HG03064 (cell line): ENCODE data around the gene KANSL1.
"Not testable (repeated sequence)": the region's sequence is repeated elsewhere in the genome, so short reads cannot be mapped to it uniquely, and the experiment has no call there.

Source experiments
- ATAC-seq: cut with Tn5 transposase; IDR thresholded peaks from one replicate; pipeline ENCODE4 v1.9.1; 2021; ENCODE audit warnings: low read depth; ENCODE audit not compliant: unreplicated experiment

The KANSL1 gene

DNA sequence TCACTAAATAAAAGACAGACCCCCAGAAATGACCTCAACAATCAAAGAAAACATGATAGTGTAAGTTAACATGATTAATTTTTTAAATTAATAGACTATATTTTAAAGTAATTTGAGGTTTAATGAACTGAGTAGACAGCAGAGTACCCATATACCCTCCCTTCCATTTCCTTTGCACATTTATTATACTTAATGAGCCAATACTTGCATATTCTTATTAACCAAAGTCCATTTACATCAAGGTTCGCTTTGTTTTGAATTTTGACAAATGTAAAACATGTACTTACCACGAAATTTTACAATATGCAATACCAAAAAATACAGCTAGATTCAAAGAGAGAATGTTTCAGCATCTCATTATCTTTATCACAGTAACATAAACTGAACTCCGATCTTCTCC lies 72.7 kb downstream of the KANSL1 start:
- no peak for ATAC-seq

DNA sequence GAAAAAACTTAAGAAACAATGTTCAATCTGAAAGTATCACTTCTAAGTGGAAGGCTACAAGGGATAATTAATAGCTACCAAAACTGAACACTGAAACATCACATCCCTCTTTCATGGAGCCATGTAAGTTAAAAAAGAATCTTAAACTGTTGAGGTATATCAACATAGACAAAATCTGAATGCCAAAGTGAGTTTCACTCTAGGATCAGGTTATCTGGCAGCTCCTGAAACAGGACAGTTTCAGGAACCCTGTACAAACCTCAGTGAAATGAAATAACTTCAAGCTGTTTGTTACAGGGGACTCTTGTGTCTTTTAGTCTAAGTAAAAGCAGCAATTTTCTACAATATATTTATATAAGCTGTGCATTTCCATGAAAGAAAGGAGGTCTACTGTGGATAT lies 73.2 kb downstream of the KANSL1 start:
- no peak for ATAC-seq

DNA sequence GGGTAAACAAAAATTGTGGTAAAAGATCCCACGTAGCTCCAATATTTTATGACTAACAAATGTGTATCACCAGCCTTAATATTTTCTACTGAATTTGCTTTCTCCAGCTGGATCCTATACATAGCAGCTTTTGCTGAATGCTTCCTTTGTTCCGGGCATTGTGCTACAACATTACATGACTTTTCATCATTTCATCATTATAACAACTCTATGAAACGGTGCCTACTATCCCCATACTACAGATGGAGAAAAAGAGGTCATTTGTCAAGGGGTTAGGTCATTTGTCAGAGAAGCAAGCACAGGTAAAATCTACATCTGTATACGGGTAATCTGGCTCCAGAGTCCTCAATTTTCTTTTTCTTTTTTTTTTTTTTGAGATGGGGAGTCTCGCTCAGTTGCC lies 74.3 kb downstream of the KANSL1 start:
- ATAC-seq, result no peak

DNA sequence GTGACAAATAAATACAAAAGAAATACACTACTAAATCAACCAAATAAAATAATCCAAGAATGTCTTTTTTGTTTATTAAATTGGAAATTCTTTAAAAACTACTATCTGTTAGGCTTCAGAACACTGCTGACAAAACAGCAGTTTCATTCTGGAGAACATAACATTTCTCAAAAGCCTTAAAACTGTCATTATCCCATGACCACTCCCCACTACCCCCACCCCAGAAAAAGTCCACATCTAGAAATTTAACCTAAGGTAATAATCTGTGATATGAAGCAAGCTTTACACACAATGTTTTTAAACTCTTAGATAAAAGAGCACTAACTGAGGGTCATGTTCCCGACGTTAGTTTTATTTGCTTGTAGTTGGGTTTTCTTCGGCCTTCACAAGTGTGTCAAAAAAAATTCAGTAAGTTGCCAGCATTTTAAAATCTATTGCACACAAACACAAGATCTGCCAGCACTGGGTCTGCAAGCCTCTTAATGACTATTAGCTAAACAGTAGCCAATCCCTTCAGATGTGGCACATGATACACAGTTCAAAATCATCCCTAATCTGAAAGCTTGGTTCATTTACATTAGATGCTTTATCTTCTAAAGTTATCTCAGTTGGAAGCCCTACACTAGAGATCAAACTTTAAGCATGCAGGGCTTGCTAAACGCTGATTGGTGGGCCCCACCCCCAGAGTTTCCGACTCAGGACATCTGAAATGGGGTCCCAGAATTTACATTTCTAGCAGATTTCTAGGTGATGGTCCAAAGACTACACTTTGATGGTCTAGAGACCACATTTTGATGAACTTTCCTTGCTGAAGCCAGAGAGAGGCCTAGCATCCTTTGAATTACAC lies 75.2 kb downstream of the KANSL1 start:
- ATAC-seq, result no peak

DNA sequence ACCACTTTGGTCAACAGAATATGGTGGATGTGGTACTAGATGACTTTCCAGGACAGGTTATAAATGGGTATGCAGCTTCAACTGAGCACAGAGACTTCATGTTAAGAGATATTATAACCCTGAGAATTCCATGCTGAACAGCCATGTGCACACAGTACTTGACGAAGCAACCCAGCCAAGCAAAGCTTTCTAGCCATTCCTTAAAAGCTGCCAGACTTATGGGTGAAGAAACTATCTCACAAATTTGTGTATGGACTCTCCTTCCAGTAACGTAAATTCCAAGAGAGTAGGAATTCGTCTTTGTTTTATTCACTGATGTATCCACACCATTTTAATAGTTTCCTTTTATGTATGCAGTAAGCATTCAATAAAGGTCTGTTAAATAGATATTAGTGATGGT lies 76.1 kb downstream of the KANSL1 start:
- ATAC-seq, result no peak

DNA sequence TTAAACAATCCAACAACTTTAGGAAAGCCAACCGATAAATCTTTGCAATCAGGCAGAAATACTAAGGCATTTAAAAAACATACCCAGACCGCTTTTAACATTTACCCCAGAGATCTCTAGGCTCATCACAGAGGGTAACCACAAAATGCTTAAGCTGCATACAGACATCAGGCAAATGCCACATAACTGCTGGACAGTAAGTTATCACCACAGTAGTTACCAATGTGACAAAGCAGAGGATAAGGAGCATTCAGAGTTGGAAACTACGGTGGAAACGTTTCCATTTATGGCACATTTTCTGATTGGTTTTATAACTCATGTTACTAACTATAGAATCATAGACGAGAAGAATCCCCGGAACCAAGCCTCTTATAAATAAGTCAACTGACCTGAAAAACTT lies 77.5 kb downstream of the KANSL1 start:
- no peak for ATAC-seq

DNA sequence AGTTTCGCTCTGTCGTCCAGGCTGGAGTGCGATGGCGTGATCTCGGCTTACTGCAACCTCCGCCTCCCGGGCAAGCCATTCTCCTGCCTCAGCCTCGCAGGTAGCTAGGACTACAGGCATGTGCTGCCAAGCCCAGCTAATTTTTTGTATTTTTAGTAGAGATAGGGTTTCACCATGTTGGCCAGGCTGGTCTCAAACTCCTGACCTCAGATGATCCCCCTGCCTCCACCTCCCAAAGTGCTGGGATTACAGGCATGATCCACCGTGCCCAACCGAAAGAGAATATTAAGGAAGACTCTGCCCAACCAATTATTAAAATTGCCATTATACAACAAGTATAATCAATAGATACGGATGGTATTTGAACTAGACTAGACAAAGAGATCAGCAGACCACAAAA lies 82.0 kb downstream of the KANSL1 start:
- not testable (repeated sequence) for ATAC-seq

DNA sequence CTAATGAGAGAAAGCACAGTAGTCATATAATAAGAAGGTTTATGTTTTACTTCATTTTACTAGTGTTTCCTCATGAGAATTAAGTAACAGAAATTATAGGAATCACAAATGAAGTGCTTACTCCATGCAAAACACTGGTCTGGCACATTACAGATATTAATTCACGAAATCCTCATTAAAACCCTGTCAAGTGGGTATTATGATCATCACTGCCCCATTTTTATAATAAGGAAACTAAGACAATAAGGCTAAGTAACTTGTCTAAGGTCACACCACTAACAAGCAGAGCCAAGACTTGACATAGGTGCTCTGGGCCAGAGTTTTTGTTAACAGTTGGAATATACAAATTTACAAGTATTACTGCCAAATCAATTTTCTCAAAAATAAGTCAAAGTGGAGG lies 83.0 kb downstream of the KANSL1 start:
- ATAC-seq, result no peak

DNA sequence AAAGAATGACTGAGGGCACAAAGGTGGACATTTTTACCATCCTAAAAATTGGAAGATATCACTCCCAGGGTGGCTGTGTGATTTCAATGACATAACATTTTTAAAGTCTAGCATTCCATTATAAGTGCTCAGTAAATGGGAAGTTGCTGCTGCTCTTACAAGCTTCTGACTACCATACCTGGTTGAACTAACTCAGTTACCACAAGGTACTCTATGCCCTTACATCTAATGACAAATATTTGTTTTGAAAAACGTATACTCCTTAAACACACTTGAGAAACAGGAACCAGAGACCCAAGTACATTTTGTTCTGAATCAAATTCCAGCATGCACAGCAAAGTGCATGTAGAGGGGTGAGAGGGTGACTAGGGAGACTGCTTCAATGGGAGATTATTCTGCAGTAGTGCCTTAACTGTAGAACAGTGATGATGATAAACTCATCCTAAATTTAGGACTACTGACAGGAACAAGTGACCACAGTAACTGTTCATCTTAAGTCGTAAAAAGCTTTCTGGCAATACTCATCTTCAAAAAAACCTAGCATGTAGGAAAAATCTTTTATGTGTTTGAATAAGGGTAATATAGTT lies 83.5 kb downstream of the KANSL1 start:
- no peak for ATAC-seq

DNA sequence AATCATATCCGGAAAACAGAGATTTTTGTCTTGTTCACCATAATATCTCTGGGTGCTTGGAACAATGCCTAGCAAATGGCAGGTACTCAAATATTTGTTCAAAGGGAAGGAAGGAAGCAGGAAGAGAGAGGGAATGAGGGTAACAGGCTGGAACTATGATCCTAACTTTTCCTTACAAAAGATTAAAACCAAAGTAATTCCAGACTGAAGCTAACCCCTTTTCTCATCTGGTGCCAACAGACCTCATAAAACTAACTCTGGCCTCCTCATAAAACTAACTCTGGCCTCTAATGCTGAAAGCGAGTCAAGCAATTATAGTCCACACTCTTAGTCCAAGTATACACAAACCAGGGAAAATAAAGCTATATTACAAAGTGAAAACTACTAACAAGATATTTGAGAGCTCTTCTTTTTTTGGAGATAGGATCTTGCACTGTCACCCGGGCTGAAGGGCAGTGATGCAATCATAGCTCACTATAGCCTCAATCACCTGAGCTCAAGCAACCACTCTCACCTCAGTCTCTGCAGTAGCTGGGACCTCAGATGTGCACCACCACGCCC lies 84.6 kb downstream of the KANSL1 start:
- no peak for ATAC-seq

DNA sequence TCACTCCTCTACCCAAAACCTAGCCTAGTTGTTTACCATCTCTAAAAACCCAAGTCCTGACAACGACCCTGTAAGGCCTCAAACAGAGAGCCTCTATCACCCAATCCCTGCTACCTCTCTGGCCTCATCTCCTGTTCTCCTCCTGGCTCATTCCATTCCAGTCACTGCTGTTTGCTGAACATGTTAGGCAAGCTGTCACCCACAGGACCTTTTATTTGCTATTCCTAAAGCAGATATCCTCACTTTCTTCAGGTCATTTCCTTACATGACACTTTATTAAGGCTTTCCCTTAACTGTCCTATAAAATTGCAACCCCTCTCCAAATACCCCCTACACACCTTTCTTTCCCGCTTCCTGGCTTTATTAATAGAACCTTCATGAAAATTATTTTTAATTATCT lies 85.1 kb downstream of the KANSL1 start:
- no peak for ATAC-seq

DNA sequence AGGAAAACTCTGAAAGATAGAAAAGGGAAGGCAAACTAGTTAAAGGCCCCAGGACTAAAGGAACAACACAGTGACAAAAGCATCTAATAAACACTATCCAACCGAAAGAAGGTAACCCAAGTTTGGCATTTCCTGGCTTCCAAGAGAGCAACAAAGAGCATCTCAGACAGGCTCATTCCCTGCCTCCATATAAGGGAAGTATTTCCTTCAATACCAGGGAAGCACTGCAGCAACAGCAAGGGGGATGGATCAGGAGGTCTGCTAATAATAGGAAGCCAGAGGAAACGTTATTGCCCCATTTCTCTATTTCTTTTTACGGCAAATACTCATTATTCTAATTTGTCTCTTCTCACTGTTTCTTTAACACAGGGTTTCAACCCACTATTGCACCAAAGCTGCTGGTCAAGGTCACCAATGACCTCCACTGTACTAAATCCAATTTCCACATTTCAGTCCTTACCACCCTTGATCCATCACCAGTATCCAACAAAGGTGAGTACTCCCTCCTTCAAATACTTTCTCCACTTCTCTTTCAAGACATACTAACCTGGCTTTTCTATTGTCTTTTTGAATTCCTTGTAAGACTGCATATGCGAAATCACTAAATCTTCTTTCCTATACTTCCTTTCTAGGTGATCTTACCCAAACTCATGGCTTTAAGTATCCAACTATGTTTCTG lies 86.1 kb downstream of the KANSL1 start:
- no peak for ATAC-seq

DNA sequence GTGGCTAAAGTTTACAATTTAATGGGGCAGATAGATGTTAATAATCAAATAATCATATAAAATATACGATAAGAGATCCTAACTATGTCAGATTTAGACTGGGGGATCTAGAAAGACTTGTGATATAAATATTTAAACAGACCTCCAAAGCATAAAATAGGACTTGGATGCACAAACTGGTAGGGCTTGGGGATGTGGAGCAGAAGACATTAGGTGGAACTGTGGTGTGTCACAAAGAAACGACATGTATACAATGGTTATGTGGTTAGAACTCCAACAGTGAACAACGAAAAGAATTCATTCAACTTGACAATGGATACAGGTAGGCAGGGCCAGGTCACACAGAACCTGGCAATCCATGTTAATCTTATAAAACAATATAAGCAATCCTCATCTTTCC lies 90.4 kb downstream of the KANSL1 start:
- ATAC-seq, result not testable (repeated sequence)

DNA sequence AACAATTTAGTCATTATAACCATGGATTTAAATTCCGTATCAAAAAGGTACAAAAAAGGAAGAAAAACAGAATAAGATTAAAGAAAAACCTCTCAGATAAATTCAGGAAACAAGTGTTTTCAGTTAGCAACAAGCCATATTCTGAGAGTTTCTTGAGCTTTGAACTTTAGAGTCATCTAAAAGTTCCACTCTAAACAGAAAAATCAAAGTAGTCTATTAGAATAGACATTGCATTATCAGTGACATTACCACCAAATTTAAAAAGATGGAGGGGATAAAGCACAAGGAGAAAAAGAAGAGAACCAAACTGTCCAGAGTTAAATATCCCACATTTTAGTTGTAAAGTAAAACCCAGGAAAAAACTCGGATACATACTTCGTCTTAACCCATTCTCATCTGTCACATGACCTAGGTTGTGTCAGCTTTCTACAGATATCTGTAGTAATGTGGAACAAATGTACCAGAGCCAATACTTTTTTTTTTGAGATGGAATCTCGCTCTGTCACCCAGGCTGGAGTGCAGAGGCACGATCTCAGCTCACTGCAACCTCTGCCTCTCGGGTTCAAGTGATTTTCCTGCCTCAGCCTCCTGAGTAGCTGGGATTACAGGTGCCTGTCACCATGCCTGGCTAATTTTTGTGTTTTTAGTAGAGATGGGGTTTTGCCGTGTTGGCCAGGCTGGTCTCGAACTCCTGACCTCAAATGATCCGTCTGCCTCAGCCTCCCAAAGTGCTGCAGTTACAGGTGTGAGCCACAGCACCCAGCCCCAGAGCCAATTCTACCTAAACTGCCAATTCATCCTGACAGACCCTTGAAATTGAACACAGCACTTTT lies 91.2 kb downstream of the KANSL1 start:
- ATAC-seq, result not testable (repeated sequence)

DNA sequence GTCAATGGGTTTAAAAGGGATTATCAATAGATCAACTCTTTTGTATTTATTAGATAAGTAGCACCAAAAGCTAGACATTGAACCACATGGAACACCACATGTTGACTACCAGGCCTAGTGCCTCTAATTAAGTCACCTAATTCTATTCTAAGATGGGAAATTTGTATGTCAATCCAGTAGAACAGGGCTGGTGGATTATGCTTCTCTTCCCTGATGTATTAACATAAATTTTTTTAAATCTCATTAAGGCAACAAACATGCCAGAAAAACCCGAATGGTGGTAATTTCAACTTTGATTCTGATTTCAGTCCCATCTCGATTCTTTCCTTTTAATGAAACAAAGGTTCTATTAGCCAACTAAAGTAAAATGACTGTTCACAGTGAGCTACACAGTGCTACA lies 92.6 kb downstream of the KANSL1 start:
- no peak for ATAC-seq

DNA sequence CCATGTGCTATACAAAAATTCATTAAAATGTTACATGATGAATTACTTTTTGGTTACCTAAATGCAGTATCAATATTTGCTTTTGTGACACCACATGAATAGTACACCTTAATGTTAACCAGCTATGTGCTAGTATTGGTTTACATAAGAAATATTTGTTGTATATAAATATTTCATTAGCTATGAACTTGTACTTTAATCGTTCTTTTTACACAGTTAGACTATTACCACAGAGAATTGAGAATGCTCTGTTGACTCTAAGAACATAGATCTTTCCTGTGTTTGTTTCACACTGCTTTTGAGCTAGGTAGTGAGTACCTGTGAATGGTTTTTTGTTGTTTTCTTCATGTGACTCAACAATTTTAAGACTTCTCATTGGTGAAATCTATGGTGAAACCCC lies 93.4 kb downstream of the KANSL1 start:
- no peak for ATAC-seq

DNA sequence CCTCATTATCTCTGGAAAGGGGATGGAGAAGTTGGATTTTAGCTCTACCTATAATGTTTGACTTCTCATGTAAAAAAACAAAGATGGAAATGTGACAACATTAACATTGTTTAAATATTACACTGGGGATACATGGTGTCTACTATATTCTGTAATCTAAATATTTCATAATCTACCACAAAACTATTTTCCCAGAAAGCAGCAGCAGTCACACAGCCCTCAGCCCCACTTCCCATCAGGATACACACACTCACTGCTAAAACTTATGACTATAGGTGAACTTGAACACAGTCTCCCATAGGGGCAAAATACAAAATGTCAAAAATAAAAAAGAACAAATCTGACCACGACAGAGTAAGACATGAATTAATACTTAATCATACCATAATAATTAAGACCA lies 95.7 kb downstream of the KANSL1 start:
- ATAC-seq, result no peak

DNA sequence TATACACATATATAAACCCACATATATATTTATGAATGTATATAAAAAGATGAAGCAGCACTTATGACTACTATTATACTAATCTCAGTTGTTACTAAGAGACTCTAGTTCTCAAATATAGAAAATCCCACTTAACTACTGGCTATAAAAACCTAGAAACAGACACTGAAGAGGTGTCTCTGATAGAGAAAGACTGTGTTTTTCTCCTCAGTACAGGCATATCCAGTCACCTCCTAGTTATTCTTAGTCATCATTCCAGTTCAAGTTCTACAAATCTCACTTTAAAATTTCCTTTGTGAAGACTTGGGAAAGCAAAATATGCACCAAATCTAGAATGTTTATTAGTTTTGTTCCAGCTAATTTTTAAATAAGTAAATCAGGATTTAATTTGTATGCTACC lies 100.2 kb downstream of the KANSL1 start:
- ATAC-seq, result no peak

DNA sequence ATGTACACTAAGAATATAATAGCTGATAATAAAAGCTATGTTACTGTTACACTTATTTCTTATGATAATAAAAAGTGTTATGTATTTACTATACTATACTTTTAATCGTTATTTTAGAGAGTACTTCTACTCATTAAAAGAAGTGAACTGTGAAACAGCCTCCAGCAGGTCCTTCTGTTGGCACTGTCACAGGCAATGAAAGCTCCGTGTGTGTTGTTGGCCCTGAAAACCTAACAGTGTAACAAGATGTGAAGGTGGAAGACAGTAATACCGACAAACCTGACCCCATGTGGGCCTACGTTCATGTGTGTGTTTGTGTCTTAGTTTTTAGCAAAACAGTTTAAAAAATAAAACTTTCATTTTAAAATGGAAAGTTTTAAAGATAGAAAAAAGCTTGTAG lies 102.4 kb downstream of the KANSL1 start:
- ATAC-seq, result no peak

DNA sequence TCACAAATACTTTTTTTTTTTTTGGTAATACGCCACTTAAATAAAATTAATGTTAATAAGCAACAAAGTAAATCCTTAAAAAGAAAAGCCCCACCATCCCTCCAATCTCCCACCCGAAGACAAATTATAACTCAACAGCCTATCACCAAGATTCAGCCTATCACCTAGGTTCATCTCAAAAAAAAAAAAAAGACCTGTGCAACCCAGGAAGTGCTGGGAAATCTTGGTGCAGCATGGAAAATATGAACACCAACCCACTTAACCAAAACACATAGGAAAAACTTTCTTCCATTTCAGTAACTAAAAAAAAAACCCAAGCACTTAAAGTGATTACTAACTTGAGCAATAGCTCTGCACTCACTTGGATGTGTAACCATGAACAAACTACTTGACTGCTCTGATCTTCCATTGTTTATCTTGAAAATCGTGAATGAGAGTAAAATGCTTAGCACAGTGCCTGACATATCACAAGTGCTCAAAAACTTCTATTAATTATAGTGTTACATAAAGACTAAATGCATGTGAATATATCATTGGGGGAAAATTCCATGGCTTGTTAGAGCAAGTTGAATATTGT lies 103.8 kb downstream of the KANSL1 start:
- ATAC-seq, result no peak
